IPS-NIHi7 (cell line): ENCODE results near the gene PSMB1.

ENCODE experiments used
- DNase-seq: peaks from one replicate; pipeline ENCODE4 v3.0.0; 2012; ENCODE audit warnings: mixed read lengths; ENCODE audit errors: extremely low spot score

Gene PSMB1

GRCh38 chr6:170552765-170553533 is at the start of gene PSMB1:
TSS of gene PSMB1 (minus strand) at chr6:170553307. CDS start at chr6:170553242, 65 bp downstream.
- DNase-seq = peak; percentile 86

- no peak for DNase-seq
These were observed 44.2 kb upstream of the PSMB1 start for GRCh38 chr6:170597278-170597677.

GRCh38 chr6:170596426-170596825 is 43.3 kb upstream of the PSMB1 start:
- no peak for DNase-seq

- no peak for DNase-seq
These were observed 37.6 kb upstream of the PSMB1 start for GRCh38 chr6:170590725-170591124.

- DNase-seq = peak; percentile 43
These were observed 31.9 kb upstream of the PSMB1 start for GRCh38 chr6:170584954-170585498.

GRCh38 chr6:170584181-170584953 is 31.3 kb upstream of the PSMB1 start, which contains the start of gene PDCD2:
TSS of gene PDCD2 (minus strand) at chr6:170584637. CDS start at chr6:170584581, 56 bp downstream.
- peak; percentile 98 for DNase-seq

- no peak for DNase-seq
These were observed 30.7 kb upstream of the PSMB1 start for GRCh38 chr6:170583756-170584180.

- no peak for DNase-seq
These were observed 25.8 kb upstream of the PSMB1 start for GRCh38 chr6:170578909-170579308.

GRCh38 chr6:170575250-170575649 is 22.1 kb upstream of the PSMB1 start:
- DNase-seq = peak; percentile 24

GRCh38 chr6:170572704-170573466 is 19.8 kb upstream of the PSMB1 start:
- no peak for DNase-seq

GRCh38 chr6:170564936-170565530 is 11.9 kb upstream of the PSMB1 start:
- no peak for DNase-seq

GRCh38 chr6:170561555-170561954 is 8.4 kb upstream of the PSMB1 start:
- DNase-seq = no peak

- DNase-seq = no peak
These were observed 2.2 kb upstream of the PSMB1 start for GRCh38 chr6:170555305-170555704.

GRCh38 chr6:170554796-170555137 is 1.7 kb upstream of the PSMB1 start:
- no peak for DNase-seq

- peak; percentile 95 for DNase-seq
These were observed 1.1 kb upstream of the PSMB1 start, which contains the start of gene TBP for GRCh38 chr6:170554013-170554795. TSS of gene TBP (plus strand) at chr6:170554369. CDS start at chr6:170557030, 2,661 bp downstream.

GRCh38 chr6:170553534-170554012 is 466 bp upstream of the PSMB1 start:
- DNase-seq = peak; percentile 24

GRCh38 chr6:170545405-170545804 is 7.7 kb downstream of the PSMB1 start:
- DNase-seq = no peak

- DNase-seq = no peak
These were observed 10.9 kb downstream of the PSMB1 start for GRCh38 chr6:170542031-170542719.

- no peak for DNase-seq
These were observed 15.8 kb downstream of the PSMB1 start for GRCh38 chr6:170537329-170537728.

GRCh38 chr6:170536671-170537070 is 16.4 kb downstream of the PSMB1 start:
- no peak for DNase-seq
